PC-9 (cell line): ENCODE results near the gene MLST8.

ENCODE experiments used
- CTCF ChIP-seq: fragments of 200-600 bp; sonication (generic); conservative IDR thresholded peaks from 2 replicates; pipeline ENCODE4 v1.6.1; 2017; ENCODE audit warnings: mixed run types, antibody characterized with exemption, mild to moderate bottlenecking, moderate library complexity
- EZH2 ChIP-seq: fragments of 200-600 bp; sonication (generic); IDR thresholded peaks from 2 replicates; pipeline ENCODE4 v1.8.0; 2017; ENCODE audit warnings: antibody characterized with exemption, low read depth

- TF ChIP-seq CTCF = no peak
- TF ChIP-seq EZH2 = no peak
These were observed 28.9 kb downstream of the MLST8 start for GRCh38 chr16:2233872-2234812.
